HCT116 (cell line): Measurements from ENCODE around the gene FHIT. TPM values are rescaled to one million over a fixed set of nuclear protein-coding genes. Genes with fewer than 3 reads are reported as not detected.

Experiments used
- ATAC-seq: fragments of 200-7000 bp; cut with Tn5 transposase; 2 replicates; pipeline ENCODE4 v1.9.1; 2020; ENCODE audit warnings: mild to moderate bottlenecking, moderate library complexity
- BruUV-seq: library from RNA; stranded (reverse); fragments of 400-500 nt; replicated peaks from 2 replicates; lab custom pipeline; 2021; lab: Mats Ljungman, UMichigan
- CTCF ChIA-PET: fragments of 300-600 bp; sonication (Branson Sonifier 250); formaldehyde crosslinking; loops from one replicate; lab custom pipeline; 2021; ENCODE audit warnings: antibody characterized with exemption; lab: Charles Lee
- POLR2A ChIA-PET: fragments of 300-600, 350-600 bp; sonication (Branson Sonifier 250); formaldehyde crosslinking; loops from one replicate; lab custom pipeline; 2021; ENCODE audit warnings: antibody characterized with exemption; lab: Charles Lee
- RAD21 ChIA-PET, 2 experiments: fragments of 300-600 bp; sonication (Branson Sonifier 250); formaldehyde crosslinking; loops; one replicate each; lab custom pipeline; 2023; ENCODE audit warnings: low total read pairs in 2 of 2; ENCODE audit not compliant: uncharacterized antibody in 2 of 2, unreplicated experiment in 2 of 2, low non-redundant PET in 1 of 2; lab: Charles Lee
- DNase-seq: peaks from one replicate; pipeline ENCODE4 v3.0.0-alpha.2; 2010; ENCODE audit warnings: low read depth, low spot score
- H2AFZ ChIP-seq: fragments of 200-600 bp; shearing (Covaris generic), sonication (generic); 2 replicates; pipeline ENCODE4 v1.6.1; 2017; ENCODE audit warnings: low read depth, mixed run types, mixed read lengths, antibody characterized with exemption, low read length; ENCODE audit not compliant: poor library complexity, severe bottlenecking
- H3K27ac ChIP-seq: 2 replicates; pipeline ENCODE4 v1.5.1; 2012; ENCODE audit warnings: low read depth, low read length
- H3K27me3 ChIP-seq: fragments of 200-600 bp; sonication (generic); 2 replicates; pipeline ENCODE4 v1.6.1; 2016; ENCODE audit warnings: mixed run types, low read length, mixed read lengths; ENCODE audit not compliant: insufficient read depth
- H3K36me3 ChIP-seq, 2 experiments: fragments of 200-500 bp in 1 of 2; fragments of 200-600 bp in 1 of 2; sonication (Bioruptor generic) in 1 of 2; sonication (generic) in 1 of 2; 2 replicates each; pipeline versions ENCODE4 v1.5.1 to v1.6.1; 2014 to 2016; ENCODE audit warnings: low read length in 2 of 2, inconsistent platforms in 1 of 2, mixed read lengths in 1 of 2, mixed run types in 1 of 2; ENCODE audit not compliant: insufficient read depth in 2 of 2, control insufficient read depth in 1 of 2
- H3K4me1 ChIP-seq, 2 experiments: fragments of 200-600 bp in 1 of 2; sonication (generic) in 1 of 2; 2 replicates each; pipeline versions ENCODE4 v1.5.1 to v1.6.1; 2012 to 2017; ENCODE audit warnings: low read length in 2 of 2, inconsistent platforms in 1 of 2, mild to moderate bottlenecking in 1 of 2, mixed read lengths in 1 of 2, mixed run types in 1 of 2, moderate library complexity in 1 of 2; ENCODE audit not compliant: insufficient read depth in 2 of 2, control insufficient read depth in 1 of 2
- H3K4me2 ChIP-seq: fragments of 200-600 bp; sonication (generic); 2 replicates; pipeline ENCODE4 v1.6.1; 2017; ENCODE audit warnings: mixed run types, low read length, mixed read lengths
- H3K4me3 ChIP-seq, 2 experiments: fragments of 200-600 bp in 1 of 2; sonication (generic) in 1 of 2; replicated peaks in 1 of 2; 2 replicates each; pipeline ENCODE4 v1.5.1; 2011 to 2016; ENCODE audit warnings: low read length in 2 of 2, control low read depth in 1 of 2, low read depth in 1 of 2, mild to moderate bottlenecking in 1 of 2, mixed read lengths in 1 of 2, mixed run types in 1 of 2
- H3K79me2 ChIP-seq: fragments of 200-600 bp; sonication (generic); 2 replicates; pipeline ENCODE4 v1.6.1; 2017; ENCODE audit warnings: mild to moderate bottlenecking, mixed run types, low read length, moderate library complexity, mixed read lengths; ENCODE audit not compliant: insufficient read depth
- H3K9ac ChIP-seq: fragments of 200-600 bp; sonication (generic); 2 replicates; pipeline ENCODE4 v1.6.1; 2016; ENCODE audit warnings: low read length, mixed read lengths
- H3K9me2 ChIP-seq: fragments of 200-600 bp; sonication (generic), shearing (Covaris generic); 2 replicates; pipeline ENCODE4 v1.6.1; 2017; ENCODE audit warnings: mixed run types, mild to moderate bottlenecking, moderate library complexity; ENCODE audit not compliant: insufficient read depth
- H3K9me3 ChIP-seq, 2 experiments: fragments of 200-500 bp in 1 of 2; fragments of 200-600 bp in 1 of 2; sonication (Bioruptor generic) in 1 of 2; sonication (generic) in 1 of 2; 2 replicates each; pipeline ENCODE4 v1.6.1; 2014 to 2017; ENCODE audit warnings: low read length in 2 of 2, mixed read lengths in 2 of 2, inconsistent platforms in 1 of 2, low read depth in 1 of 2, mild to moderate bottlenecking in 1 of 2, mixed run types in 1 of 2, moderate library complexity in 1 of 2; ENCODE audit not compliant: control insufficient read depth in 1 of 2, insufficient read depth in 1 of 2
- H4K20me1 ChIP-seq: fragments of 200-600 bp; sonication (generic), shearing (Covaris generic); 2 replicates; pipeline ENCODE4 v1.6.1; 2017; ENCODE audit warnings: mixed run types, mild to moderate bottlenecking, moderate library complexity; ENCODE audit not compliant: insufficient read depth
- ATF3 ChIP-seq: IDR thresholded peaks from 2 replicates; pipeline ENCODE4 v1.6.1; 2012
- CBX3 ChIP-seq: IDR thresholded peaks from 2 replicates; pipeline ENCODE4 v1.6.1; 2012; ENCODE audit warnings: low read depth
- CTCF ChIP-seq, 3 experiments: fragments of 200-600 bp in 1 of 3; sonication (generic) in 1 of 3; IDR thresholded peaks in 2 of 3; conservative IDR thresholded peaks in 1 of 3; 2 replicates each; pipeline ENCODE4 v1.5.1; 2012 to 2017; ENCODE audit warnings: low read depth in 2 of 3, low read length in 2 of 3, antibody characterized with exemption in 1 of 3, borderline replicate concordance in 1 of 3, control low read depth in 1 of 3, mild to moderate bottlenecking in 1 of 3, mixed read lengths in 1 of 3, mixed run types in 1 of 3, moderate library complexity in 1 of 3; ENCODE audit not compliant: insufficient read depth in 1 of 3
- EGR1 ChIP-seq: IDR thresholded peaks from 2 replicates; pipeline ENCODE4 v1.6.1; 2012; ENCODE audit warnings: low read depth
- ELF1 ChIP-seq: IDR thresholded peaks from 2 replicates; pipeline ENCODE4 v1.6.1; 2012; ENCODE audit warnings: low read depth, borderline replicate concordance
- EZH2 ChIP-seq: fragments of 200-600 bp; sonication (generic); IDR thresholded peaks from 2 replicates; pipeline ENCODE4 v1.6.1; 2017; ENCODE audit warnings: antibody characterized with exemption, mixed run types
- EZH2phosphoT487 ChIP-seq: fragments of 200-600 bp; IDR thresholded peaks from 2 replicates; pipeline ENCODE4 v1.6.1; 2018; ENCODE audit warnings: antibody characterized with exemption, borderline replicate concordance
- FOSL1 ChIP-seq: IDR thresholded peaks from 2 replicates; pipeline ENCODE4 v1.6.1; 2012; ENCODE audit warnings: low read depth
- JUND ChIP-seq: IDR thresholded peaks from 2 replicates; pipeline ENCODE4 v1.6.1; 2012
- MAX ChIP-seq: IDR thresholded peaks from 2 replicates; pipeline ENCODE4 v1.6.1; 2012
- POLR2A ChIP-seq: IDR thresholded peaks from 2 replicates; pipeline ENCODE4 v1.7.0; 2011; ENCODE audit warnings: borderline replicate concordance; ENCODE audit not compliant: insufficient read depth, insufficient read length; ENCODE audit errors: extremely low read depth
- REST ChIP-seq: IDR thresholded peaks from 2 replicates; pipeline ENCODE4 v1.6.1; 2012; ENCODE audit warnings: low read depth
- SIN3A ChIP-seq: IDR thresholded peaks from 2 replicates; pipeline ENCODE4 v1.6.1; 2012; ENCODE audit warnings: low read depth
- SP1 ChIP-seq: IDR thresholded peaks from 2 replicates; pipeline ENCODE4 v1.6.1; 2012; ENCODE audit warnings: low read depth
- SRF ChIP-seq: IDR thresholded peaks from 2 replicates; pipeline ENCODE4 v1.6.1; 2012; ENCODE audit warnings: low read depth
- TCF7L2 ChIP-seq: IDR thresholded peaks from 2 replicates; pipeline ENCODE4 v1.7.0; 2011; ENCODE audit warnings: borderline replicate concordance, inconsistent platforms; ENCODE audit not compliant: insufficient read depth, insufficient read length; ENCODE audit errors: extremely low read depth
- ZBTB33 ChIP-seq: IDR thresholded peaks from 2 replicates; pipeline ENCODE4 v1.6.1; 2011; ENCODE audit warnings: mild to moderate bottlenecking, low read length, moderate library complexity; ENCODE audit not compliant: insufficient replicate concordance; ENCODE audit errors: extremely low read depth
- ZFX ChIP-seq: fragments of 450-650 bp; IDR thresholded peaks from 2 replicates; pipeline ENCODE4 v1.6.1; 2017
- ZNF274 ChIP-seq: fragments of 200-500 bp; sonication (Bioruptor generic); IDR thresholded peaks from 2 replicates; pipeline ENCODE4 v1.6.1; 2014; ENCODE audit warnings: mild to moderate bottlenecking, low read depth, low read length, inconsistent platforms
- intact Hi-C: fragments of 100-400 bp; cut with micrococcal nuclease; formaldehyde crosslinking; loops from 2 replicates; pipeline ENCODE4 v1.10.0; 2022
- total RNA-seq: library from RNA; stranded (reverse); gene quantifications from one replicate; pipeline ENCODE4 v1.2.1, GENCODE V29; 2021; ENCODE audit not compliant: unreplicated experiment

FHIT gene
- total RNA-seq, 1 experiment from 2014 or later = 20.1 TPM

- no TSS peak for BruUV-seq
- H3K4me3 ChIP-seq = no peak overlapping the region
- no peaks in the 10 kb centered on the region; the same call in 1 of the 2 replicates for H3K9me2 ChIP-seq
- TF ChIP-seq TCF7L2 (no peak), SRF (no peak), EZH2phosphoT487 (no peak), ZBTB33 (no peak), ZNF274 (no peak), POLR2A (no peak), FOSL1 (no peak), ZFX (no peak), ELF1 (no peak), CTCF (IDR thresholded peaks at IDR 0.05 in 2 of 3, conservative IDR thresholded peaks at IDR 0.05 in 1 of 3; ENCODE audit: borderline replicate concordance in 1 of 3, insufficient read depth in 1 of 3, low read depth in 2 of 3, low read length in 2 of 3) (no peak), JUND (no peak), CBX3 (no peak), EGR1 (no peak), ATF3 (no peak), MAX (no peak), EZH2 (no peak), REST (no peak), SIN3A (no peak), SP1 (no peak)
- H3K9ac ChIP-seq = no peak overlapping the region
- ATAC-seq (no peak), DNase-seq (no peak)
- H3K27ac ChIP-seq = no peak overlapping the region
- intact Hi-C loops = no loop called here
- no peaks in the 10 kb centered on the region for H3K36me3 ChIP-seq
- no peaks in the 10 kb centered on the region for H3K9me3 ChIP-seq
- no peaks in the 10 kb centered on the region for H3K79me2 ChIP-seq
- no peaks in the 10 kb centered on the region for H3K4me1 ChIP-seq
- H4K20me1 ChIP-seq = no peaks in the 10 kb centered on the region
- H3K27me3 ChIP-seq = no peaks in the 10 kb centered on the region
- CTCF ChIA-PET = no interaction called here
- RAD21 ChIA-PET = no interaction called here
- POLR2A ChIA-PET = no interaction called here
- H3K4me2 ChIP-seq = no peak overlapping the region
- H2AFZ ChIP-seq = no peak overlapping the region
These were observed 284.1 kb downstream of the FHIT start for GRCh38 chr3:60967141-60967540.
